Panc1 (cell line): ENCODE results near the gene COL16A1. TPM values are rescaled to one million over a fixed set of nuclear protein-coding genes. Genes with fewer than 3 reads are reported as not detected.

Source experiments
- ATAC-seq: fragments of 200-7000 bp; cut with Tn5 transposase; 2 replicates; pipeline ENCODE4 v1.9.1; 2020; ENCODE audit warnings: mild to moderate bottlenecking, moderate library complexity
- BruUV-seq: library from RNA; stranded (reverse); fragments of 400-500 nt; replicated peaks from 2 replicates; lab custom pipeline; 2021; lab: Mats Ljungman, UMichigan
- CTCF ChIA-PET: fragments of 300-600 bp; sonication (Branson Sonifier 250); formaldehyde crosslinking; loops from one replicate; lab custom pipeline; 2022; ENCODE audit warnings: antibody characterized with exemption; lab: Charles Lee
- POLR2A ChIA-PET: fragments of 300-600 bp; sonication (Branson Sonifier 250); formaldehyde crosslinking; loops from one replicate; lab custom pipeline; 2022; ENCODE audit warnings: antibody characterized with exemption; lab: Charles Lee
- DNase-seq: peaks from one replicate; pipeline ENCODE4 v3.0.0-alpha.2; 2010; ENCODE audit warnings: low read depth, low spot score
- H3K27ac ChIP-seq: 2 replicates; pipeline ENCODE4 v1.5.1; 2011; ENCODE audit warnings: mild to moderate bottlenecking, low read length, inconsistent platforms
- H3K27me3 ChIP-seq: fragments of 200-500 bp; sonication (Bioruptor generic); 2 replicates; pipeline ENCODE4 v1.6.0; 2014; ENCODE audit warnings: low read length, inconsistent platforms; ENCODE audit not compliant: control insufficient read depth, insufficient read depth
- H3K36me3 ChIP-seq: fragments of 200-500 bp; sonication (Bioruptor generic); 2 replicates; pipeline ENCODE4 v1.5.1; 2014; ENCODE audit warnings: inconsistent platforms, mild to moderate bottlenecking, low read length, moderate library complexity; ENCODE audit not compliant: control insufficient read depth, insufficient read depth
- H3K4me1 ChIP-seq: 2 replicates; pipeline ENCODE4 v1.5.1; 2011; ENCODE audit warnings: inconsistent platforms, mild to moderate bottlenecking, low read length, moderate library complexity; ENCODE audit not compliant: control insufficient read depth, insufficient read depth
- H3K4me3 ChIP-seq, 2 experiments: 2 replicates each; pipeline ENCODE4 v1.5.1; 2011 to 2012; ENCODE audit warnings: low read depth in 2 of 2, low read length in 2 of 2, mild to moderate bottlenecking in 2 of 2, inconsistent platforms in 1 of 2, moderate library complexity in 1 of 2
- H3K9me3 ChIP-seq: fragments of 200-500 bp; sonication (Bioruptor generic); 2 replicates; pipeline ENCODE4 v1.5.1; 2014; ENCODE audit warnings: low read depth, mild to moderate bottlenecking, inconsistent platforms, low read length, moderate library complexity; ENCODE audit not compliant: control insufficient read depth, insufficient read depth
- CTCF ChIP-seq: fragments of 450-650 bp; IDR thresholded peaks from 2 replicates; pipeline ENCODE4 v1.5.1; 2017; ENCODE audit warnings: mild to moderate bottlenecking
- POLR2AphosphoS5 ChIP-seq: IDR thresholded peaks from 2 replicates; pipeline ENCODE4 v1.6.1; 2012; ENCODE audit warnings: mild to moderate bottlenecking, low read depth, low read length, moderate library complexity
- REST ChIP-seq, 2 experiments: IDR thresholded peaks; 2 replicates each; pipeline ENCODE4 v1.6.1; 2011 to 2012; ENCODE audit warnings: low read depth in 2 of 2, control low read depth in 1 of 2, low read length in 1 of 2, mild to moderate bottlenecking in 1 of 2, moderate library complexity in 1 of 2; ENCODE audit not compliant: insufficient read depth in 1 of 2
- SIN3A ChIP-seq: IDR thresholded peaks from 2 replicates; pipeline ENCODE4 v1.6.1; 2012; ENCODE audit warnings: low read depth, mild to moderate bottlenecking, low read length, moderate library complexity, borderline replicate concordance; ENCODE audit not compliant: insufficient read depth
- TCF7L2 ChIP-seq: IDR thresholded peaks from 2 replicates; pipeline ENCODE4 v1.6.1; 2011; ENCODE audit warnings: mild to moderate bottlenecking, low read depth, low read length, inconsistent platforms
- in situ Hi-C: cut with HindIII; loops from 2 replicates; pipeline ENCODE4 v1.10.0; 2016; ENCODE audit warnings: low sequenced_read_pairs, low pct_unique_long_range_greater_than_20kb
- intact Hi-C: fragments of 100-400 bp; cut with micrococcal nuclease; formaldehyde crosslinking; loops from one replicate; pipeline ENCODE4 v1.10.0; 2022; ENCODE audit not compliant: unreplicated experiment
- total RNA-seq: library from RNA; stranded (reverse); gene quantifications from one replicate; pipeline ENCODE4 v1.2.1, GENCODE V29; 2021; ENCODE audit not compliant: unreplicated experiment

Gene COL16A1
- total RNA-seq, 1 experiment from 2014 or later = 7.6 TPM

GRCh38 chr1:31650161-31651088 lies 53.4 kb downstream of the COL16A1 start:
- Histone ChIP-seq H3K9me3 (no peaks in the 10 kb centered on the region), H3K27ac (no peak overlapping the region), H3K4me1 (peaks cover 5% of the 10 kb centered on the region), H3K27me3 (no peaks in the 10 kb centered on the region), H3K4me3 (no peak overlapping the region), H3K36me3 (no peaks in the 10 kb centered on the region)
- TF ChIP-seq CTCF (no peak), POLR2AphosphoS5 (no peak), SIN3A (no peak), TCF7L2 (no peak), REST (IDR thresholded peaks at IDR 0.05; ENCODE audit: insufficient read depth in 1 of 2, low read depth in 2 of 2, low read length in 1 of 2) (no peak)
- CTCF ChIA-PET = no interaction called here
- POLR2A ChIA-PET = no interaction called here
- intact Hi-C loops = no loop called here
- DNase-seq (no peak), ATAC-seq (no peak)
- no TSS peak for BruUV-seq
- in situ Hi-C loops = no loop called here

GRCh38 chr1:31648641-31649357 lies 55.0 kb downstream of the COL16A1 start:
- Histone ChIP-seq H3K36me3 (no peaks in the 10 kb centered on the region; the same call in 1 of the 2 replicates), H3K27ac (no peak overlapping the region), H3K27me3 (no peaks in the 10 kb centered on the region), H3K9me3 (no peaks in the 10 kb centered on the region), H3K4me3 (no peak overlapping the region), H3K4me1 (peaks cover 7% of the 10 kb centered on the region)
- ATAC-seq = no peak
- BruUV-seq = no TSS peak
- CTCF ChIA-PET = no interaction called here
- DNase-seq = no peak
- in situ Hi-C loops (no loop called here), intact Hi-C loops (no loop called here)
- TF ChIP-seq CTCF (no peak), TCF7L2 (no peak), SIN3A (no peak), REST (IDR thresholded peaks at IDR 0.05; ENCODE audit: insufficient read depth in 1 of 2, low read depth in 2 of 2, low read length in 1 of 2) (no peak), POLR2AphosphoS5 (no peak)
- POLR2A ChIA-PET = no interaction called here
